Measurements from ENCODE around the gene CA11.
A peak's percentile ranks its signal among the peaks of the same experiment; 100 is the strongest.

The CA11 gene

GRCh38 chr19:48628486-48629296 lies 17.3 kb downstream of the CA11 start:
- DNase-seq (ENCODE audit: low read depth) = no peak

GRCh38 chr19:48627865-48628314 lies 18.1 kb downstream of the CA11 start:
- no peak for DNase-seq (ENCODE audit: low read depth)

- no peak for DNase-seq (ENCODE audit: low read depth)
Observed at GRCh38 chr19:48627201-48627864, 18.7 kb downstream of the CA11 start.

GRCh38 chr19:48625891-48626327 lies 20.1 kb downstream of the CA11 start:
- DNase-seq (ENCODE audit: low read depth) = no peak

GRCh38 chr19:48624791-48625723 lies 20.9 kb downstream of the CA11 start:
- no peak for DNase-seq (ENCODE audit: low read depth)

GRCh38 chr19:48624067-48624594 lies 21.9 kb downstream of the CA11 start:
- peak; percentile 92 for DNase-seq (ENCODE audit: low read depth)

- no peak for DNase-seq (ENCODE audit: low read depth)
Observed at GRCh38 chr19:48623556-48624066, 22.4 kb downstream of the CA11 start.

- no peak for DNase-seq (ENCODE audit: low read depth)
Observed at GRCh38 chr19:48619692-48620585, 26.0 kb downstream of the CA11 start.

- peak; percentile 95 for DNase-seq (ENCODE audit: low read depth)
Observed at GRCh38 chr19:48618916-48619691, 26.9 kb downstream of the CA11 start, which contains the start of the genes RPL18 and SPHK2. Gene RPL18, minus strand, starts transcription at chr19:48619178. Its CDS starts 35 bp downstream, at chr19:48619143. Gene SPHK2, plus strand, starts transcription at chr19:48619506. Its CDS starts 1,009 bp downstream, at chr19:48620515.

GRCh38 chr19:48618278-48618915 lies 27.6 kb downstream of the CA11 start:
- DNase-seq (ENCODE audit: low read depth) = no peak

GRCh38 chr19:48617146-48617937 lies 28.6 kb downstream of the CA11 start:
- DNase-seq (ENCODE audit: low read depth) = no peak

GRCh38 chr19:48616491-48617056 lies 29.4 kb downstream of the CA11 start:
- DNase-seq (ENCODE audit: low read depth) = no peak

GRCh38 chr19:48616041-48616436 lies 29.9 kb downstream of the CA11 start:
- DNase-seq (ENCODE audit: low read depth) = no peak

- DNase-seq (ENCODE audit: low read depth) = no peak
Observed at GRCh38 chr19:48615231-48616040, 30.6 kb downstream of the CA11 start.

- DNase-seq (ENCODE audit: low read depth) = no peak
Observed at GRCh38 chr19:48614436-48615230, 31.4 kb downstream of the CA11 start, which contains the start of gene FAM83E. Gene FAM83E, minus strand, starts transcription at chr19:48615076. Its CDS starts 1,704 bp downstream, at chr19:48613372.

- DNase-seq (ENCODE audit: low read depth) = no peak
Observed at GRCh38 chr19:48613852-48614435, 32.0 kb downstream of the CA11 start.

Data from activated T-helper 1 cell treated with Interleukin-2 at 50 U/mL for 16 hours (primary cell).